Duodenal mucosa (tissue), 2 donors: ENCODE data around the gene AADACL4.

Source experiments
- H3K27ac ChIP-seq: one replicate; pipeline ENCODE4 v1.7.0; 2013; ENCODE audit warnings: low read depth, low read length
- H3K27me3 ChIP-seq, 2 donors: one replicate each; pipeline ENCODE4 v1.7.0; 2013; ENCODE audit warnings: low read length in 2 of 2, control low read depth in 1 of 2; ENCODE audit not compliant: insufficient read depth in 2 of 2, control insufficient read depth in 1 of 2
- H3K36me3 ChIP-seq, 2 donors: one replicate each; pipeline ENCODE4 v1.7.0; 2013; ENCODE audit warnings: low read length in 2 of 2, control low read depth in 1 of 2; ENCODE audit not compliant: insufficient read depth in 2 of 2, control insufficient read depth in 1 of 2
- H3K4me1 ChIP-seq, 2 donors: one replicate each; pipeline ENCODE4 v1.7.0; 2013; ENCODE audit warnings: low read length in 2 of 2, control low read depth in 1 of 2; ENCODE audit not compliant: insufficient read depth in 2 of 2, control insufficient read depth in 1 of 2
- H3K4me3 ChIP-seq, 2 donors: one replicate each; pipeline ENCODE4 v1.7.0; 2013; ENCODE audit warnings: low read length in 2 of 2, low read depth in 1 of 2
- H3K9ac ChIP-seq, 2 donors: one replicate each; pipeline ENCODE4 v1.7.0; 2013; ENCODE audit warnings: low read length in 2 of 2, low read depth in 1 of 2
- H3K9me3 ChIP-seq, 2 donors: one replicate each; pipeline ENCODE4 v1.7.0; 2013; ENCODE audit warnings: low read length in 2 of 2, control low read depth in 1 of 2; ENCODE audit not compliant: control insufficient read depth in 1 of 2

The AADACL4 gene

DNA sequence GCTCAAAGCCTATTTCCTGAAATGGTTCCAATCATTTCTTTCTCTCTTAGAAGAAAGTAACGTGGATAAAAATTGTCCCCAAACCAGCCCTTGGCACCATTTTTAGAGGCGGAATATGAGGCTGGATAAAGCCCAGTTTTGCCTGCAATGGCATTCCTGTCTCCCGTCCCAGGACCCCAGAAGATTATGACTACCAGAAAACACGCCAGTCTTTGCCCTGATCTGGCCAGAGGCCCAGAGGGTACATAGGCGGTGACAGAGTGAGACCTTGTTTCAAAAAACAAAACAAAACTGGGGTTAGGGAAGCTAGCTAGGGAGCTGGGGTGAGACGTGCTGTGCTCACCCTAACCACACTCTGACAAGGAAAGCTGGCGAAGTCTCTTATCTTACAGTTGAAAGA is at the start of gene AADACL4:
AADACL4 (plus strand) TSS at position 301 of the 400 bp plus-strand sequence. CDS start 462 bp downstream, outside the sequence.
- peaks cover 12 to 17% of the 10 kb centered on the region in 2 donors for H3K9me3 ChIP-seq
- H3K9ac ChIP-seq, result no peak within 1 kb of the TSS
- H3K27ac ChIP-seq, result no peak within 1 kb of the TSS
- no peaks in the 10 kb centered on the region for H3K36me3 ChIP-seq
- H3K4me1 ChIP-seq, result no peaks in the 10 kb centered on the region
- H3K4me3 ChIP-seq, result no peak within 1 kb of the TSS
- H3K27me3 ChIP-seq, result no peaks in the 10 kb centered on the region

DNA sequence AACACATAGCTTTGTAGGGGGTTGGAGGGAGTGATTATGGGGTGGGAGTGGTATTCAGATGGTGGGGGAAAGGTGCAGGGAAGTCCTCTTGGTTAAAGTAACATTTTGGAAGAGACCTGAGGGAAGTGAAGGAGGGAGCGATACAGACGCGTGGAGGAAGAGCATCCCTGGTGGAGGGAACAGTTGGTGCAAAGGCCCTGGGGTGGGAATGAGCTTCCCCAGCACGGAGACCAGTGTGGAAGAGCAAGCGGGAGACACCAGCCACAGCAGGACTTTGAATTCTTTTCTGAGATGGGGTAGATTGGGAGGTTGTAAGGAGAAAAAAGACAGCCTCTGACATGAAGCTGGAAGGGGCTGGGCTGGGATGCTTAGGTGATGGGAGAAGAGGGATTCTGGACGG is 49.4 kb upstream of the AADACL4 start:
- H3K27ac ChIP-seq, result no peak overlapping the region
- H3K27me3 ChIP-seq, result no peaks in the 10 kb centered on the region
- peak overlapping the region in 1 of 2 donors; percentile 58 for H3K4me3 ChIP-seq
- no peaks in the 10 kb centered on the region for H3K9me3 ChIP-seq
- H3K4me1 ChIP-seq, result peaks cover 47 to 60% of the 10 kb centered on the region in 2 donors
- H3K36me3 ChIP-seq, result peaks cover 5 to 10% of the 10 kb centered on the region in 2 donors
- H3K9ac ChIP-seq, result peak overlapping the region in 1 of 2 donors; percentile 10

DNA sequence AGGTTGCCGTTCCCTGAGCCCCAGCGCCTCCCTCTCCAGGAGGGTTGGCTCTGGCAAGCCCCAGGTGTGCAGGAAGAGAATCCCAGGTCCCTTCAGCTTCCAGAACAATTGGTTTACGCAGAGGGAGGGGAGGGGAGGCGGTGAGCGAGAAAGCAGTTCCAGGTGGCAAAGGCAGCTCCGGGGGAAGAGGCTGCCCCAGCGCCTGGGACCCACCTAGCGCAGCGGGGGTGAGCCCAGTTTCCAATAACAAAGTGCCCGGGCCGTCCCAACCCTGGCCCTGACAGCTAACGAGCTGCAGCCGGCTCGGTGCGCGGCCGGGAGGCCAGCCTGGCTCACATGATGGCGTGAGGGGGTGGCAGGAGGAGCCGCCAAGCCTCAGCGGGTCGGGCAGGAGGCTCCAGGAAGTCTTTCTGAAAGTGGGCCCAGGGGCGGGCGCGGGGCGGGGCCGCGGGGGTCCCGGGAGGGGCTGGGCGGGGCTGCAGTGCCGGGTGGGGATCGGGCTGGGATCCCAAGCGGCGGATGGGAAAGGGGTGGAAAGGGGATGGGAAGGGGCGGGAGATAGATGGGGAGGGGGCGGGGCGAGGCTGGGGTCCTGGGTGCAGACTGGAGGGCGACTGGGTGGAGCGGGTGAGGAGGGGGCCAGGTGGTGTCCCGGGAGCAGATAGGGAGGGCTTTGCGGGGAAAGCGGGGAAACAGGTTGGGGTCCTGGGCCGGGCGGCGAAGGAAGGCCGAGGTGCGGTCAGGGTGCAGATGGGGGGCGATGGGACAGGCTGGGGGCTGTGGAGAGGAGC is 48.7 kb upstream of the AADACL4 start:
- Histone ChIP-seq H3K4me1 (peaks cover 54 to 67% of the 10 kb centered on the region in 2 donors), H3K9ac (peak overlapping the region; percentile 27 to 33)

DNA sequence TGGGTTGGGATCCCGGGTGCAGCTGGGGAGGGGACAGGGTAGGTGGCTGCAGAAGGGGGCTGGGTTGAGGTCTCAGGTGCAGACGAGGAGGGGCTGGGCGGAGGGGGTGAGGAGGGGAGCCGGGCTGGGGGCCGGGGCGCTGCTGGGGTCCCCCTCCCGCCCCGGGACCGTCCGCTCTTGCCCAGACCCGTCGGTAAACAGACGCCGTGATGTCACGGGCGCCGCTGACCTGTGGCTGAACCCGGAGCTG is 48.2 kb upstream of the AADACL4 start:
- Histone ChIP-seq H3K27ac (peak overlapping the region; percentile 78), H3K36me3 (peaks cover 5 to 10% of the 10 kb centered on the region in 2 donors), H3K9ac (peak overlapping the region; percentile 19 to 39), H3K4me3 (peak overlapping the region; percentile 45), H3K27me3 (no peaks in the 10 kb centered on the region), H3K4me1 (peaks cover 59 to 72% of the 10 kb centered on the region in 2 donors), H3K9me3 (no peaks in the 10 kb centered on the region)

More for the DNA sequence above, 48.7 kb upstream of the AADACL4 start:
- Histone ChIP-seq H3K36me3 (peaks cover 5 to 10% of the 10 kb centered on the region in 2 donors), H3K27ac (no peak overlapping the region), H3K9me3 (no peaks in the 10 kb centered on the region), H3K4me3 (peak overlapping the region; percentile 23 to 58), H3K27me3 (no peaks in the 10 kb centered on the region)

DNA sequence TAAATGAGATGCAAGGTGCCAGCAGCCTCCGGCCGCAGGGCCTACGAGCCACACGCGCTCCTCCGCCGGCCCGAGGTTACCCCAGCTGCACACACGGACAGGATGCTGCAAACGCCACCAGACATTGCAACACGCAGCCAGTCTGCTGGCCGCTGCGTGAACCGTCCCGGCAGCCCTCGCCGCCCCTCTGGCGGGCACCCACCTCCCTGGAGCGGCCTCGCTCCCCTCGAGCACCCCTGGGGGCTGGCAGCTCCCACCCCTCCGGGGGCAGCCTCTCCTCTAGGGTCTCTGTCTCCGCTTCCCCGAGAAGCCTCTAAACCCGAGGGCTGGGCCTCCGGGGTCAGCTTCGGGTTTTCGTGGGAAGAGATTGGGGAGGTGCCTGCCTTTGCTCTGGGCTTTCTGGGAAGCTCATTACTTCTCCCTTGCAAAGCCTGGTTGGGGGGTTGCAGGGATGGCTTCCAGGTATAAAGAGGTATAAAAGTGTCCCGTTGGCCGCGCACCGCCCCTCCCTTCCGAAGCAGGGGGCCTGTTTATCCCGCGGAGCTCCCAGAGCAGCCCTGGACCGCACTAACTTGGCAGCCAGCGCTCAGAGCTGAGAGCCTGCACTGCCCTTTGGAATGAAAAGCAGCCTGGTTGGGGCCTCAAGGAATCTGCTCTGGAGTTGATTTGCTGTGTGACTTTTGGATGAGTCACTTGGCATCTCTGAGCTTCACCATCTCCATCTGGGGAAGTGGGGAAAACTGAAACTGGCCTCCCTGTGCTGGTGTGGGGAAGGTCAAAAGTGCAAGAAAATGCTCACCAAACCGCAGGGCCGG is 47.7 kb upstream of the AADACL4 start:
- Histone ChIP-seq H3K27me3 (no peaks in the 10 kb centered on the region), H3K9ac (peak overlapping the region; percentile 19 to 39), H3K4me1 (peaks cover 64 to 74% of the 10 kb centered on the region in 2 donors), H3K27ac (peak overlapping the region; percentile 78), H3K9me3 (no peaks in the 10 kb centered on the region), H3K4me3 (peak overlapping the region; percentile 45), H3K36me3 (peaks cover 5 to 8% of the 10 kb centered on the region in 2 donors)

DNA sequence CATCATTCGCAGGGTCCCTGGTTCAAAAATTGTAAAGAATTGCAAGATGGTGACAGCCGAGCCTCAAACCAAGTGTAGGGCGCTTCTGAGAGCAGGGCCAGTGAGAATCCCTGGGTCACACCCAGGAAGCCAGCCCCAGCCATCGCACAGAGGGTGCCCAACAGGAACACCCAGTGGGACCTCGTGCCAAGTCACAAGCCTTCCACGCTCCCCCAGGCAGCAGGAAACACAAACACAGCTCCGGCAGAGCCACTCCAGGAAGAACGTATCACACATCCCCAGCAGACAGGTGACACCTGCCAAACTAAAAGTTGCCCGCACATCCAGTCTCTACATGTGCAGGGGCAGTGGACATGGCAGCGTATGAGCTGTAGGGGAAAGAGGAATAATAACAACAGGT is 46.1 kb upstream of the AADACL4 start:
- no peaks in the 10 kb centered on the region for H3K9me3 ChIP-seq
- H3K4me1 ChIP-seq, result peaks cover 80 to 86% of the 10 kb centered on the region in 2 donors
- no peak overlapping the region for H3K4me3 ChIP-seq
- H3K27ac ChIP-seq, result no peak overlapping the region
- no peaks in the 10 kb centered on the region for H3K27me3 ChIP-seq
- no peak overlapping the region for H3K9ac ChIP-seq
- H3K36me3 ChIP-seq, result no peaks in the 10 kb centered on the region

DNA sequence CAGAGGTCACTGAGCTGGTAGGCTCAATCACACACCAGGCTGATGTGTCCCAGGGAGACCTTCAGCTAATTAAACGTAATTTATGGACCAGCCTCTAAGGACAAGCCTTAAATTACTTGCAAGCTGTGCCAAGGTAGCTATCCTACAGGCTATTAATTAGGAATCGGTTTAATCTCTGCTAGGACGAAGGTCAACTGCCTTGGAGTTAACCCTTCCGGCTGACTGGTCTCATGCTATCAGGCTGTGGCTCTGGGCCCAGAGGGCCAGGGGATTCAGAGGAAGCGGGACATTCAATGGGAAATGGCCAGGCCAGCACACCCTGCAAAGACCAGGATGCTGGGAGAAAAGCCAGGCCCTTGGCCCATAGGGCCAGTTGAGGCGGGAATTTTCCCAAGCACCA is 44.9 kb upstream of the AADACL4 start:
- H3K4me3 ChIP-seq, result peak overlapping the region in 1 of 2 donors; percentile 2
- H3K27me3 ChIP-seq, result no peaks in the 10 kb centered on the region
- no peaks in the 10 kb centered on the region for H3K9me3 ChIP-seq
- peak overlapping the region; percentile 0 for H3K27ac ChIP-seq
- H3K36me3 ChIP-seq, result no peaks in the 10 kb centered on the region
- no peak overlapping the region for H3K9ac ChIP-seq
- peaks cover 84 to 90% of the 10 kb centered on the region in 2 donors for H3K4me1 ChIP-seq

DNA sequence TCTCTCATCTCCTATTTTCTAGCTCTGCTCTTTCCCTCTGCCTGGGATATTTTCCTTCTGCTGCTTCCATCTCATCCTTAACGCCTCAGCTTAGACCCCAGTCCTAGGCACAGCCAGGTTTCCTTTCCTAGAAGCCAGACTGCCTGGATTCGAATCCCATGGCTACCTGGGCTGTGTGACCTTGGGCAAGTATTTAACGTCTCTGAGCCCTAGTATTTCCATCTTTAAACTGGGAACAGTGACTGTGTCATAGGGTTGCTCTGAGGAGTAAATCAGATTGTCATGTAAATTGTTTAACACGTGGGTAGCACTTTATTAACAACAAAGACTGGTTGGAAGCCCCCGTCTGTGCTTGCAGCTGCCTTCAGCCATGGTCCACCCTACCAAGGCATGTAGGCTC is 44.2 kb upstream of the AADACL4 start:
- H3K4me3 ChIP-seq, result no peak overlapping the region
- no peak overlapping the region for H3K27ac ChIP-seq
- H3K9ac ChIP-seq, result no peak overlapping the region
- H3K9me3 ChIP-seq, result no peaks in the 10 kb centered on the region
- H3K27me3 ChIP-seq, result no peaks in the 10 kb centered on the region
- H3K4me1 ChIP-seq, result peaks cover 88 to 90% of the 10 kb centered on the region in 2 donors
- no peaks in the 10 kb centered on the region for H3K36me3 ChIP-seq

DNA sequence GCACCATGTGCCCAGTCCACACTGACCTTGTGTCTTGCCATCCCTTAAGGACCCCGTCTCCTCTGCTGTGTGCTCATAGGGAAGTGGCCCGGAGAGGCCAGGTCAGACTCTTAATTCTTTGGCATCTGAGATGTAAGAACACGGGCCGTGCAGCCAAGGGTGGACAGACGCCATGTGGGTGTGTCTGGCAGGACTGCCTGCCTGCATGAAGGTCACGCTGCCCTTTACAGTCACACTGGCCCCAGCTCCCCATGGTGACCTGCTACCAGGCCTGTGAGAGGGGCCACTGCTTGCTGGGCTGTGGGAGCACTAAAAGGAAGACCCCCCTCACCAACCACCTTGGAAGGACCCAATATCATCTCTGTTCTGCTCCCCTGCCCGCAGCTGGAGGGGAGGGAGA is 43.5 kb upstream of the AADACL4 start:
- no peak overlapping the region for H3K27ac ChIP-seq
- no peak overlapping the region for H3K4me3 ChIP-seq
- no peak overlapping the region for H3K9ac ChIP-seq
- no peaks in the 10 kb centered on the region for H3K36me3 ChIP-seq
- no peaks in the 10 kb centered on the region for H3K9me3 ChIP-seq
- H3K4me1 ChIP-seq, result peaks cover 88 to 92% of the 10 kb centered on the region in 2 donors
- H3K27me3 ChIP-seq, result no peaks in the 10 kb centered on the region
